ENCODE data around the gene SDC1. TPM values are rescaled to one million over a fixed set of nuclear protein-coding genes. Genes with fewer than 3 reads are reported as not detected.
A peak's percentile ranks its signal among the peaks of the same experiment; 100 is the strongest.

SDC1 gene
- total RNA-seq, 1 donor = 110 TPM

- no peak overlapping the region for H3K4me3 ChIP-seq (ENCODE audit: low read depth, low read length)
- no peak for DNase-seq (ENCODE audit: low read depth)
- TF ChIP-seq CTCF (IDR thresholded peaks at IDR 0.05; ENCODE audit: insufficient read depth, low read depth, low read length) = no peak
Measured at GRCh38 chr2:20168727-20169696, 55.9 kb downstream of the SDC1 start.

- no peak overlapping the region for H3K4me3 ChIP-seq (ENCODE audit: low read depth, low read length)
- TF ChIP-seq CTCF (IDR thresholded peaks at IDR 0.05; ENCODE audit: insufficient read depth, low read depth, low read length) = no peak
- DNase-seq (ENCODE audit: low read depth) = peak; percentile 37
Measured at GRCh38 chr2:20168048-20168726, 56.7 kb downstream of the SDC1 start.

GRCh38 chr2:20167356-20167755 is 57.6 kb downstream of the SDC1 start:
- no peak for TF ChIP-seq CTCF (IDR thresholded peaks at IDR 0.05; ENCODE audit: insufficient read depth, low read depth, low read length)
- no peak overlapping the region for H3K4me3 ChIP-seq (ENCODE audit: low read depth, low read length)
- no peak for DNase-seq (ENCODE audit: low read depth)

GRCh38 chr2:20165677-20166509 is 59.0 kb downstream of the SDC1 start:
- no peak for DNase-seq (ENCODE audit: low read depth)
- TF ChIP-seq CTCF (IDR thresholded peaks at IDR 0.05; ENCODE audit: insufficient read depth, low read depth, low read length) = no peak
- H3K4me3 ChIP-seq (ENCODE audit: low read depth, low read length) = no peak overlapping the region

GRCh38 chr2:20164734-20165478 is 60.0 kb downstream of the SDC1 start:
- DNase-seq (ENCODE audit: low read depth) = no peak
- no peak for TF ChIP-seq CTCF (IDR thresholded peaks at IDR 0.05; ENCODE audit: insufficient read depth, low read depth, low read length)
- no peak overlapping the region for H3K4me3 ChIP-seq (ENCODE audit: low read depth, low read length)
